ENCODE measurements around the gene M1AP.
"Not testable (repeated sequence)": the region's sequence is repeated elsewhere in the genome, so short reads cannot be mapped to it uniquely, and the experiment has no call there.

- not testable (repeated sequence) for TF ChIP-seq POLR2A, CTCF (IDR thresholded peaks at IDR 0.05)
Measured at GRCh38 chr2:74561022-74561421, 87.1 kb downstream of the M1AP start.

Data from lower leg skin (tissue), 3 donors.